ENCODE measurements around the gene LPIN3. TPM values are rescaled to one million over a fixed set of nuclear protein-coding genes. Genes with fewer than 3 reads are reported as not detected.

The LPIN3 gene
- total and polyA plus RNA-seq, 2 donors (not counting 3 experiments of a cell fraction or from before 2014, with no cell fraction given), result 2.1 to 3.0 TPM

DNA sequence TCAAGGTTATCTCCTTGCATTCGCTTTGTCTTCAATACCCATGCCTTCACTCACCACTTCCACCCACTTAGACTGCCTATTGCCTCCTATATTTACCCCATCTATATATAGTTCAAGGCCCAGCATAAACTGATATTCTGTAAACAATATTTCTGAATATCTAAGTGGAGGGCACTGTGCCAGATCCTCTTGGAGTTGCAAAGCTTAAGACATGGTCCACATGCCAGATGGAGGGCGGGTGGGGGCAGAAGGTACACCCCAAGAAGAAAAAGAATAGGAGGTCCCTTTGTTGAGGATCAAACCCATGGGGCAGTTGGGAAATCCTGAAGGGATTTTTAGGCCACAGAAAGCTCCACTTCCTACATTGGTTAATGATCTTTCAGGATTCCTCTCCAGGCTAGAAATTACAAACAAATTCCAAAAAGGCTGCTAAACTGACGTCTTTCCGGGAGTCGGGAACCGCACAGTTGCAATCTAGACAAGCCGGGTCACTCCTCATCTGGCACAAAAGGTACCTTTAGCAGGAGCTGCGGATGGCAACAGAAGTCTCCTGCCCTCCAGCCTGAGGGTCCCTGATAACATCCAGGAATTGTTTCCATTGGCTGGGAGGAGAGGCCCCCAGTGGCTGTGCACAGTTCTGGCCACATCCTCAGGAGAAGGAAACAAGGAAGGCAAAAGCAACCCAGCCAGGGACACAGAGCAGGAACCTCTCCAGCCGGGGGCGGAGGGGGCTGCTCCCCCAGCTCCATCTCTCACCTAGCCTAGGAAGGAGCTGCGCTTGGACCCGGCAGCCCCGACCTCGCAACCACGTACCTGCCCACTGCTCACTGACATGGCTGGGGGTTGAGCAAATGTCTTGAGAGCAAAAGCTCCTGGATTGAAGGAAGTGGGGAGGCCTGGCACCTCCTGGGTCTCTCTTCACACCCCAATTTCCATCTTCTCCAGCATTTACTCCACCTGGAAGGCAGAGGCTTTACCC, 5.9 kb upstream of the LPIN3 start:
- TF ChIP-seq, protein P1, sequence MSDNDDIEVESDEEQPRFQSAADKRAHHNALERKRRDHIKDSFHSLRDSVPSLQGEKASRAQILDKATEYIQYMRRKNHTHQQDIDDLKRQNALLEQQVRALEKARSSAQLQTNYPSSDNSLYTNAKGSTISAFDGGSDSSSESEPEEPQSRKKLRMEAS (IDR thresholded peaks at IDR 0.05; ENCODE audit: insufficient read depth, insufficient read length), result no peak
- TF ChIP-seq, protein P2, sequence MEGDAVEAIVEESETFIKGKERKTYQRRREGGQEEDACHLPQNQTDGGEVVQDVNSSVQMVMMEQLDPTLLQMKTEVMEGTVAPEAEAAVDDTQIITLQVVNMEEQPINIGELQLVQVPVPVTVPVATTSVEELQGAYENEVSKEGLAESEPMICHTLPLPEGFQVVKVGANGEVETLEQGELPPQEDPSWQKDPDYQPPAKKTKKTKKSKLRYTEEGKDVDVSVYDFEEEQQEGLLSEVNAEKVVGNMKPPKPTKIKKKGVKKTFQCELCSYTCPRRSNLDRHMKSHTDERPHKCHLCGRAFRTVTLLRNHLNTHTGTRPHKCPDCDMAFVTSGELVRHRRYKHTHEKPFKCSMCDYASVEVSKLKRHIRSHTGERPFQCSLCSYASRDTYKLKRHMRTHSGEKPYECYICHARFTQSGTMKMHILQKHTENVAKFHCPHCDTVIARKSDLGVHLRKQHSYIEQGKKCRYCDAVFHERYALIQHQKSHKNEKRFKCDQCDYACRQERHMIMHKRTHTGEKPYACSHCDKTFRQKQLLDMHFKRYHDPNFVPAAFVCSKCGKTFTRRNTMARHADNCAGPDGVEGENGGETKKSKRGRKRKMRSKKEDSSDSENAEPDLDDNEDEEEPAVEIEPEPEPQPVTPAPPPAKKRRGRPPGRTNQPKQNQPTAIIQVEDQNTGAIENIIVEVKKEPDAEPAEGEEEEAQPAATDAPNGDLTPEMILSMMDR (IDR thresholded peaks at IDR 0.05; ENCODE audit: extremely low read depth in 1 of 2, insufficient read depth in 1 of 2, low read depth in 1 of 2, low read length in 2 of 2), result peak in 1 of 2 donors; percentile 10
- H3K27me3 ChIP-seq (ENCODE audit: control insufficient read depth in 2 of 2, insufficient read depth in 2 of 2, low read length in 2 of 2), result no peaks in the 10 kb centered on the region
- H4K20me1 ChIP-seq (replicated peaks; ENCODE audit: control insufficient read depth, extremely low read depth, insufficient read depth, low read length), result no peaks in the 10 kb centered on the region
- H3K27ac ChIP-seq (ENCODE audit: insufficient read depth, low read depth, low read length), result no peak overlapping the region
- FAIRE-seq (peak; percentile 44), DNase-seq (ENCODE audit: low read depth, low spot score) (peak; percentile 56)
- intact Hi-C loops (cut with micrococcal nuclease), result no loop called here
- no peak overlapping the region for H3K9ac ChIP-seq (replicated peaks; ENCODE audit: extremely low read depth, insufficient read depth, low read length)
- no peaks in the 10 kb centered on the region for H3K36me3 ChIP-seq (ENCODE audit: control insufficient read depth in 2 of 2, extremely low read depth in 1 of 2, insufficient read depth in 2 of 2, low read length in 2 of 2)
- H3K4me2 ChIP-seq (ENCODE audit: insufficient read depth, low read length), result no peak overlapping the region
- ChIA-PET CTCF (interaction anchor here (1.1 to 2.4 kb wide), 4 partner anchors 17 to 200 kb away, joined by 3 to 16 read pairs (median 4); partner anchors contain the start of gene ZHX3), POLR2A (no interaction called here)
- H3K4me1 ChIP-seq (ENCODE audit: control insufficient read depth, extremely low read depth, insufficient read depth, low read length), result peaks cover 20% of the 10 kb centered on the region
- no peaks in the 10 kb centered on the region for H3K9me3 ChIP-seq (replicated peaks; ENCODE audit: control insufficient read depth, insufficient read depth, low read length)
- dilution Hi-C loops (cut with MboI; ENCODE audit: extremely low pct_ligation_motif_present, low sequenced_read_pairs), result no loop called here
- no peaks in the 10 kb centered on the region for H3K79me2 ChIP-seq (ENCODE audit: control insufficient read depth, insufficient read depth, low read length)
- H2AFZ ChIP-seq (ENCODE audit: low read depth, low read length), result peak overlapping the region; percentile 83
- no peaks in the 10 kb centered on the region for H3K9me1 ChIP-seq (replicated peaks; ENCODE audit: control insufficient read depth, extremely low read depth, insufficient read depth, low read length)
- BruUV-seq (replicated peaks), result no TSS peak
- no peak overlapping the region for H3K4me3 ChIP-seq (replicated peaks in 1 of 3; ENCODE audit: insufficient read depth in 1 of 3, low read depth in 1 of 3, low read length in 3 of 3)

DNA sequence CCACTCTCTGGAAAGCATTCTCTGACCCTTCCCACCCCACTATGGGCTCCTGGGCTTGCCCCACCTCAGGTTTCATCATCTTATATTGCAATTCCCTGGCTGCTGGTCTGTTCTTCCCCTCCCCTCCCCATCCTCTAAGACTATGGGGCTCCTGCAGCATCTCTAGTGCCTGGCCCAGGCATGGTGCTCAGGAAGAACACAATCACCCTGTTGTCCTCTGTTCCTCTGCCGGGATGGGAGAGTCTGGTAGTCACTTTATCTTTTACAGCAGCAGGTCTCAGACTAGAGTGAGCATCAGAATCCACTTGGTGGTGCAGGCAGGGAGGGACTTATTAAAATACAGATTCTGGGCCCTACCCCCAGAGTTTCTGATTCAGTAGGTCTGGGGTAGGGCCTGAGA, 5.0 kb upstream of the LPIN3 start:
- dilution Hi-C loops (cut with MboI; ENCODE audit: extremely low pct_ligation_motif_present, low sequenced_read_pairs), result no loop called here
- intact Hi-C loops (cut with micrococcal nuclease), result no loop called here
- FAIRE-seq, result no peak

More for the DNA sequence above, 5.0 kb upstream of the LPIN3 start:
- Histone ChIP-seq H3K79me2 (ENCODE audit: control insufficient read depth, insufficient read depth, low read length) (no peaks in the 10 kb centered on the region), H3K9me1 (replicated peaks; ENCODE audit: control insufficient read depth, extremely low read depth, insufficient read depth, low read length) (no peaks in the 10 kb centered on the region), H4K20me1 (replicated peaks; ENCODE audit: control insufficient read depth, extremely low read depth, insufficient read depth, low read length) (no peaks in the 10 kb centered on the region), H3K4me2 (ENCODE audit: insufficient read depth, low read length) (no peak overlapping the region), H3K27ac (ENCODE audit: insufficient read depth, low read depth, low read length) (no peak overlapping the region), H3K9me3 (replicated peaks; ENCODE audit: control insufficient read depth, insufficient read depth, low read length) (no peaks in the 10 kb centered on the region), H3K27me3 (ENCODE audit: control insufficient read depth in 2 of 2, insufficient read depth in 2 of 2, low read length in 2 of 2) (no peaks in the 10 kb centered on the region), H3K36me3 (ENCODE audit: control insufficient read depth in 2 of 2, extremely low read depth in 1 of 2, insufficient read depth in 2 of 2, low read length in 2 of 2) (no peaks in the 10 kb centered on the region), H3K4me1 (ENCODE audit: control insufficient read depth, extremely low read depth, insufficient read depth, low read length) (peaks cover 18% of the 10 kb centered on the region), H3K9ac (replicated peaks; ENCODE audit: extremely low read depth, insufficient read depth, low read length) (no peak overlapping the region), H3K4me3 (replicated peaks in 1 of 3; ENCODE audit: insufficient read depth in 1 of 3, low read depth in 1 of 3, low read length in 3 of 3) (no peak overlapping the region), H2AFZ (ENCODE audit: low read depth, low read length) (no peak overlapping the region)
- BruUV-seq (replicated peaks), result no TSS peak
- ChIA-PET CTCF (interaction anchor here (1.2 kb wide), 1 partner anchor 201 kb away, joined by 5 read pairs; no protein-coding TSS in a partner anchor), POLR2A (no interaction called here)
- no peak for DNase-seq (ENCODE audit: low read depth, low spot score)
- TF ChIP-seq, protein P2 (IDR thresholded peaks at IDR 0.05; ENCODE audit: extremely low read depth in 1 of 2, insufficient read depth in 1 of 2, low read depth in 1 of 2, low read length in 2 of 2), result no peak
